ENCODE data around the gene RELT. TPM values are rescaled to one million over a fixed set of nuclear protein-coding genes. Genes with fewer than 3 reads are reported as not detected.

Gene RELT
- total RNA-seq, 4 donors from 2014 or later: 2.4 to 6.0 (median 2.5) TPM

DNA sequence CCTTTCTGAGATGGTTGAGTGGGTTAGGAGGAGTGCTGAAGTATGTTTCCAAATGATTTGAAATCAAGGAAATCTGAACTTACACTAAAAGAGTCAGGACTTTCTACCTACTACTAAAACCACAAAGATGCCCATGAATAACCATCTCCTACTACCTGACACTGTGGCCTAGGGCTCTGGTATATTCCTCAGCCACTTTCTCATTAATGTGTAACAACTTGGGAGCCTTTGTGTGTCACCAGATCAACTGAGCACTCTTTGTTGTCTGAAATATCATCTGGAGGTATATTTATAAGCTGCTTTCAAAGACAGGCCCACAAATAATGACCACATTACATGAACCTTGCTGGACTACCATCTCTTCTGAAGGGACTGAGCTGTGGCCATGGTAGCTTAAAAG lies 43.9 kb downstream of the RELT start:
- Histone ChIP-seq H3K27me3 (no peaks in the 10 kb centered on the region), H3K4me1 (peaks cover 0 to 21% (median 14%) of the 10 kb centered on the region in 4 donors), H3K9me3 (no peaks in the 10 kb centered on the region), H3K27ac (no peak overlapping the region), H3K4me3 (no peak overlapping the region), H3K36me3 (peaks cover 0 to 19% (median 0%) of the 10 kb centered on the region in 3 donors)
- TF ChIP-seq, protein P1, sequence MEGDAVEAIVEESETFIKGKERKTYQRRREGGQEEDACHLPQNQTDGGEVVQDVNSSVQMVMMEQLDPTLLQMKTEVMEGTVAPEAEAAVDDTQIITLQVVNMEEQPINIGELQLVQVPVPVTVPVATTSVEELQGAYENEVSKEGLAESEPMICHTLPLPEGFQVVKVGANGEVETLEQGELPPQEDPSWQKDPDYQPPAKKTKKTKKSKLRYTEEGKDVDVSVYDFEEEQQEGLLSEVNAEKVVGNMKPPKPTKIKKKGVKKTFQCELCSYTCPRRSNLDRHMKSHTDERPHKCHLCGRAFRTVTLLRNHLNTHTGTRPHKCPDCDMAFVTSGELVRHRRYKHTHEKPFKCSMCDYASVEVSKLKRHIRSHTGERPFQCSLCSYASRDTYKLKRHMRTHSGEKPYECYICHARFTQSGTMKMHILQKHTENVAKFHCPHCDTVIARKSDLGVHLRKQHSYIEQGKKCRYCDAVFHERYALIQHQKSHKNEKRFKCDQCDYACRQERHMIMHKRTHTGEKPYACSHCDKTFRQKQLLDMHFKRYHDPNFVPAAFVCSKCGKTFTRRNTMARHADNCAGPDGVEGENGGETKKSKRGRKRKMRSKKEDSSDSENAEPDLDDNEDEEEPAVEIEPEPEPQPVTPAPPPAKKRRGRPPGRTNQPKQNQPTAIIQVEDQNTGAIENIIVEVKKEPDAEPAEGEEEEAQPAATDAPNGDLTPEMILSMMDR (IDR thresholded peaks at IDR 0.05): no peak
- no peak for DNase-seq (ENCODE audit: low spot score in 2 of 2)

DNA sequence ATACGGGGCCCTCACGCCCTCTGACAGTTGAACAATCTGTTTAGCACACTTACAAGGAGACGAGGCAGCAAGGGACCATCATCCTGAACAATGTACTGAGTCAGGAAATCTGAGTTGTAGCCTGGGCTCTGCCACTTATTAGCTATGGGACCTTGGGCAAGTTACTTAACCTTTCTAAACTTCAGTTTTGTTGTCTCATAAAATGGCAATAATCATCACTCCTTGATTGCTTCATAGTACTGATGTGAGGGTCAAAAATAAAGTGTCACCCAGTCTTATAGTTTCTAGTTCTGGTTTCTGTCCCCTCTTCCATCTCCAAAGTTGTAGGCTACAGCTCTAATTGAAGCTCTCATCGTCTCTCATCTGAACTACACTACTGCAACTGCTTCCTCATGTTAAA lies 46.7 kb downstream of the RELT start:
- Histone ChIP-seq H3K27ac (no peak overlapping the region), H3K36me3 (peaks cover 0 to 19% (median 0%) of the 10 kb centered on the region in 3 donors), H3K27me3 (no peaks in the 10 kb centered on the region), H3K4me3 (no peak overlapping the region), H3K9me3 (no peaks in the 10 kb centered on the region), H3K4me1 (no peaks in the 10 kb centered on the region)
- WGBS, 2 donors: 84 to 89% methylated on average over 4 of the region's 4 CpGs
- TF ChIP-seq POLR2A (IDR thresholded peaks at IDR 0.05): no peak
- TF ChIP-seq, protein P1 (IDR thresholded peaks at IDR 0.05): no peak
- no peak for TF ChIP-seq EP300 (IDR thresholded peaks at IDR 0.05)
- no peak for DNase-seq (ENCODE audit: low spot score in 2 of 2)

DNA sequence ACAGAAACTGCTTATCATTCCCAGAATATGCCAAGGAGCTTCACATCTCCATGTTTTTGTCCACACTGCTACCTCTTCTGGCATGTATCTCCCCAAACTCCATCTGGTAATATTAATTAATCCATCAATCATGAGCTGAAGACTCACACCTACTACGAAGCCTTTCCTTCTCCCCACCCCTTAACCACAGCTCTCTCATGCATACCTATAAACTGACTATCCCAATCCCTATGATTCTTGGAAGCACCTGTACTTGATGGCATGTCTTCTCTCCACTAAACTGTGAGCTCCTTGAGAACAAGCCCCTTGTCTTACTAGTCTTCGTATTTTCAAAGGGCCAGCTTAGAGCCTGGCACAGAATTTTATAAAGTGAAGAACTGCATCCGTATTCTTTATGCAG lies 47.3 kb downstream of the RELT start:
- H3K27ac ChIP-seq: no peak overlapping the region
- H3K27me3 ChIP-seq: no peaks in the 10 kb centered on the region
- WGBS, 2 donors: 91 to 97% methylated on average over 3 of the region's 3 CpGs
- TF ChIP-seq POLR2A (IDR thresholded peaks at IDR 0.05): no peak
- TF ChIP-seq, protein P1 (IDR thresholded peaks at IDR 0.05): no peak
- no peaks in the 10 kb centered on the region for H3K4me1 ChIP-seq
- peaks cover 0 to 13% (median 0%) of the 10 kb centered on the region in 3 donors for H3K36me3 ChIP-seq
- H3K9me3 ChIP-seq: no peaks in the 10 kb centered on the region
- H3K4me3 ChIP-seq: no peak overlapping the region
- DNase-seq (ENCODE audit: low spot score in 2 of 2): no peak

DNA sequence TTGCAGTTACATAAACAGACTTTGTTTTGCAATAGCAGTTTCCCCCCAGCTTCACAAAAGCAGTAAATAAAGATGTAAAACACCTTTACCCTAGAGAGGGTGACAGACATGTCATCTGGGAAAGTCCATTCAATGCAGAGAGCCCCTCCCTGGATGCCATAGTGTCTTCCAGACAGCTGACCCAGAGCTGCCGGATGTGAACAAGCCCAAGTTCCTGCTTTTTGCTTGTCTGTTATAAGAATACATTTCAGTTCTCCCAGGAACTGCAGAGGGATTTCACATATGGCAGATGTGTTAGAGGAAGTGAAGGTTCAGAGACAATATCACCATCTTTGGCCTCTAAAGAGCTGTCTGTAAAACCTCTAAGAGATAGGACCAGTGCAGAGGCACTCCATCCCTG lies 48.9 kb downstream of the RELT start:
- H3K27ac ChIP-seq: no peak overlapping the region
- 75 to 92% methylated on average over 1 of the region's 1 CpG for WGBS, 2 donors
- H3K4me3 ChIP-seq: no peak overlapping the region
- peaks cover 0 to 4% (median 0%) of the 10 kb centered on the region in 3 donors for H3K36me3 ChIP-seq
- H3K27me3 ChIP-seq: no peaks in the 10 kb centered on the region
- no peaks in the 10 kb centered on the region for H3K9me3 ChIP-seq
- TF ChIP-seq, protein P1 (IDR thresholded peaks at IDR 0.05): no peak
- peak in 1 of 2 donors; percentile 47 for TF ChIP-seq EP300 (IDR thresholded peaks at IDR 0.05)
- DNase-seq (ENCODE audit: low spot score in 2 of 2): no peak
- H3K4me1 ChIP-seq: no peaks in the 10 kb centered on the region

DNA sequence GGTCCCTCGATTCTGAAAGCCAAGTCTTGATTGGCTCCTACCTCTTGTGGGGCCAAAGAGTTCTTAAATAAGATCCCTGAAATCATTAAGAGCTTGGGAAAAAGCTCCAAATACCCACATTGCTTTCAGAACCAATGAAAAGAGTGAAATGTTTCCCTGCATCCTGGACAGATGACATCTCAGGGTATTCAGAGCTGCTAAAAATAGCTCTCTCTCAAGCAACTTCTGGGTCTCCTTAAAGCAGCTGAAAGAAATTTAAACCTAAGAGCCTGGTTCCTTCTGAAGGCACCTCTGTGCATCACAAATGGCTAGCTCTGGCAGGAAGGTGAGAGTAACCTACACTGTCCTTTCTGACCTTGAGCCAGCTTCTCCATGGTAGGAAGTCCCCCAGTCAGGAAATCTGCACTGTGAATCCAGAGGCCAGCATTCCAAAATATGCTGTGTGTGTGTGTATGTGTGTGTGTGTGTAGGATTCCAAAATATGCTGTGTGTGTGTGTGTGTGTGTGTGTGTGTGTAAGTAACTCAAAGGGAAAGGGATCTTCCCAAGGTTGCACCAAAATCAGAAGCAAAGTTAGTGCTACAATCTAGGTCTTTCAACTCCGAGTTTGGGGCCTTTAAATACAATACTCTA lies 50.1 kb downstream of the RELT start:
- no peak for TF ChIP-seq POLR2A (IDR thresholded peaks at IDR 0.05)
- TF ChIP-seq, protein P1 (IDR thresholded peaks at IDR 0.05): no peak
- TF ChIP-seq EP300 (IDR thresholded peaks at IDR 0.05): no peak
- no peak overlapping the region for H3K27ac ChIP-seq
- WGBS, 2 donors: 75 to 76% methylated on average over 2 of the region's 2 CpGs
- no peaks in the 10 kb centered on the region for H3K4me1 ChIP-seq
- H3K4me3 ChIP-seq: no peak overlapping the region
- H3K36me3 ChIP-seq: peaks cover 0 to 9% (median 0%) of the 10 kb centered on the region in 3 donors
- no peaks in the 10 kb centered on the region for H3K27me3 ChIP-seq
- no peak for DNase-seq (ENCODE audit: low spot score in 2 of 2)
- H3K9me3 ChIP-seq: no peaks in the 10 kb centered on the region

All from tibial nerve (tissue), 4 donors.